Globus pallidus (tissue), 1 donor: ENCODE measurements around the gene CTTNBP2NL.
A peak's percentile ranks its signal among the peaks of the same experiment; 100 is the strongest.
"Not testable (repeated sequence)": the region's sequence is repeated elsewhere in the genome, so short reads cannot be mapped to it uniquely, and the experiment has no call there.

ENCODE experiments used
- DNase-seq: peaks from one replicate; pipeline ENCODE4 v3.0.0-alpha.2; 2015; ENCODE audit warnings: low spot score

The CTTNBP2NL gene

GRCh38 chr1:112464501-112464900 is 68.5 kb downstream of the CTTNBP2NL start:
- no peak for DNase-seq

GRCh38 chr1:112465122-112465521 is 69.1 kb downstream of the CTTNBP2NL start:
- no peak for DNase-seq

GRCh38 chr1:112466078-112466660 is 70.2 kb downstream of the CTTNBP2NL start:
- DNase-seq: peak; percentile 95

GRCh38 chr1:112470324-112470723 is 74.3 kb downstream of the CTTNBP2NL start:
- DNase-seq: not testable (repeated sequence)

GRCh38 chr1:112470966-112471365 is 75.0 kb downstream of the CTTNBP2NL start:
- no peak for DNase-seq

- no peak for DNase-seq
Measured at GRCh38 chr1:112472142-112472541, 76.1 kb downstream of the CTTNBP2NL start.

GRCh38 chr1:112477550-112477949 is 81.5 kb downstream of the CTTNBP2NL start:
- DNase-seq: no peak

- DNase-seq: no peak
Measured at GRCh38 chr1:112478314-112478713, 82.3 kb downstream of the CTTNBP2NL start.

GRCh38 chr1:112486063-112486462 is 90.0 kb downstream of the CTTNBP2NL start:
- not testable (repeated sequence) for DNase-seq

GRCh38 chr1:112487686-112488085 is 91.7 kb downstream of the CTTNBP2NL start:
- DNase-seq: not testable (repeated sequence)

- no peak for DNase-seq
Measured at GRCh38 chr1:112488141-112488540, 92.1 kb downstream of the CTTNBP2NL start.

- DNase-seq: no peak
Measured at GRCh38 chr1:112492076-112492475, 96.1 kb downstream of the CTTNBP2NL start.

- DNase-seq: no peak
Measured at GRCh38 chr1:112493351-112493750, 97.3 kb downstream of the CTTNBP2NL start.

GRCh38 chr1:112496290-112496689 is 100.3 kb downstream of the CTTNBP2NL start:
- DNase-seq: no peak

- DNase-seq: peak; percentile 62
Measured at GRCh38 chr1:112501810-112502641, 106.0 kb downstream of the CTTNBP2NL start.

- DNase-seq: no peak
Measured at GRCh38 chr1:112502826-112503225, 106.8 kb downstream of the CTTNBP2NL start.

- DNase-seq: no peak
Measured at GRCh38 chr1:112504001-112504660, 108.1 kb downstream of the CTTNBP2NL start.

- DNase-seq: no peak
Measured at GRCh38 chr1:112504661-112505399, 108.8 kb downstream of the CTTNBP2NL start.

- DNase-seq: no peak
Measured at GRCh38 chr1:112505400-112505785, 109.4 kb downstream of the CTTNBP2NL start.

- no peak for DNase-seq
Measured at GRCh38 chr1:112505878-112506277, 109.9 kb downstream of the CTTNBP2NL start.

GRCh38 chr1:112506306-112506705 is 110.3 kb downstream of the CTTNBP2NL start:
- DNase-seq: no peak

GRCh38 chr1:112506731-112507130 is 110.7 kb downstream of the CTTNBP2NL start:
- no peak for DNase-seq
